HEK293 (cell line): ENCODE data around the gene IKZF2.

ENCODE experiments used
- CTCF ChIA-PET: fragments of 350-600 bp; formaldehyde crosslinking; extraction: SDS; loops from one replicate; lab custom pipeline; 2021; ENCODE audit warnings: antibody characterized with exemption; lab: Yijun Ruan, JAX
- POLR2A ChIA-PET: fragments of 300-600 bp; formaldehyde crosslinking; extraction: SDS; loops from one replicate; lab custom pipeline; 2020; ENCODE audit warnings: antibody characterized with exemption, inconsistent platforms; lab: Yijun Ruan, JAX
- H3K27ac ChIP-seq: fragments of 200-500 bp; sonication (Bioruptor generic); 2 replicates; pipeline ENCODE4 v1.5.1; 2014; ENCODE audit warnings: low read depth, low read length, control low read depth, inconsistent platforms; ENCODE audit errors: extremely low read depth
- H3K36me3 ChIP-seq, 2 experiments: fragments of 200-500 bp in 1 of 2; sonication (Bioruptor generic) in 1 of 2; 1 replicate in 1 of 2; 2 replicates in 1 of 2; pipeline ENCODE4 v1.5.1; 2014 to 2017; ENCODE audit warnings: inconsistent platforms in 2 of 2, low read length in 2 of 2; ENCODE audit not compliant: control insufficient read depth in 2 of 2, insufficient read depth in 1 of 2
- H3K4me1 ChIP-seq: fragments of 200-500 bp; sonication (Bioruptor generic); 2 replicates; pipeline ENCODE4 v1.5.1; 2014; ENCODE audit warnings: mild to moderate bottlenecking, low read length, inconsistent platforms; ENCODE audit not compliant: control insufficient read depth, insufficient read depth
- H3K4me3 ChIP-seq: 2 replicates; pipeline ENCODE4 v1.5.1; 2011; ENCODE audit warnings: low read depth, mild to moderate bottlenecking, control low read depth, low read length, moderate library complexity
- H3K9me3 ChIP-seq: fragments of 200-500 bp; sonication (Bioruptor generic); 2 replicates; pipeline ENCODE4 v1.5.1; 2014; ENCODE audit warnings: low read depth, low read length, inconsistent platforms; ENCODE audit not compliant: control insufficient read depth, insufficient read depth
- GFI1B ChIP-seq: fragments of 450-650 bp; formaldehyde crosslinking; IDR thresholded peaks from 2 replicates; pipeline ENCODE4 v1.5.1; 2016; ENCODE audit warnings: missing biosample characterization, missing genetic modification characterization
- GLIS1 ChIP-seq: fragments of 450-650 bp; formaldehyde crosslinking; IDR thresholded peaks from 2 replicates; pipeline ENCODE4 v1.5.1; 2016; ENCODE audit warnings: missing biosample characterization, missing genetic modification characterization
- HOXA7 ChIP-seq: sonication (generic); formaldehyde crosslinking; IDR thresholded peaks from 2 replicates; pipeline ENCODE4 v1.8.1; 2022; ENCODE audit warnings: missing genetic modification reagents, borderline replicate concordance
- MYNN ChIP-seq: fragments of 450-650 bp; formaldehyde crosslinking; IDR thresholded peaks from 2 replicates; pipeline ENCODE4 v1.5.1; 2016; ENCODE audit warnings: missing biosample characterization, missing genetic modification characterization, borderline replicate concordance
- REPIN1 ChIP-seq: fragments of 450-650 bp; formaldehyde crosslinking; IDR thresholded peaks from 2 replicates; pipeline ENCODE4 v1.5.1; 2017; ENCODE audit warnings: missing biosample characterization, missing genetic modification characterization, low read depth
- SETDB1 ChIP-seq: IDR thresholded peaks from one replicate; pipeline ENCODE4 v1.6.1; 2017; ENCODE audit warnings: mild to moderate bottlenecking, low read length, moderate library complexity, mixed read lengths; ENCODE audit not compliant: insufficient read length
- SP7 ChIP-seq: fragments of 450-650 bp; formaldehyde crosslinking; IDR thresholded peaks from 2 replicates; pipeline ENCODE4 v1.5.1; 2016; ENCODE audit warnings: missing biosample characterization, missing genetic modification characterization
- TRIM28 ChIP-seq: IDR thresholded peaks from 2 replicates; pipeline ENCODE4 v1.6.1; 2011; ENCODE audit warnings: low read length, control low read depth, borderline replicate concordance
- YY1 ChIP-seq: fragments of 450-650 bp; formaldehyde crosslinking; IDR thresholded peaks from 2 replicates; pipeline ENCODE4 v1.5.1; 2018; ENCODE audit warnings: missing biosample characterization, missing genetic modification characterization
- ZFP37 ChIP-seq: fragments of 450-650 bp; formaldehyde crosslinking; IDR thresholded peaks from 2 replicates; pipeline ENCODE4 v1.5.1; 2016; ENCODE audit warnings: missing biosample characterization, missing genetic modification characterization
- ZNF138 ChIP-seq: fragments of 450-650 bp; formaldehyde crosslinking; IDR thresholded peaks from 2 replicates; pipeline ENCODE4 v1.5.1; 2016; ENCODE audit warnings: missing biosample characterization, missing genetic modification characterization, borderline replicate concordance
- ZNF23 ChIP-seq: fragments of 450-650 bp; formaldehyde crosslinking; IDR thresholded peaks from 2 replicates; pipeline ENCODE4 v1.5.1; 2016; ENCODE audit warnings: missing biosample characterization, missing genetic modification characterization, borderline replicate concordance
- ZNF266 ChIP-seq: fragments of 450-650 bp; formaldehyde crosslinking; IDR thresholded peaks from 2 replicates; pipeline ENCODE4 v1.5.1; 2016; ENCODE audit warnings: missing biosample characterization, missing genetic modification characterization, low read depth
- ZNF280C ChIP-seq: fragments of 450-650 bp; formaldehyde crosslinking; IDR thresholded peaks from 2 replicates; pipeline ENCODE4 v1.5.1; 2016; ENCODE audit warnings: missing biosample characterization, missing genetic modification characterization
- ZNF366 ChIP-seq: fragments of 450-650 bp; formaldehyde crosslinking; conservative IDR thresholded peaks from 2 replicates; pipeline ENCODE4 v1.5.1; 2016; ENCODE audit warnings: missing biosample characterization, missing genetic modification characterization
- ZNF404 ChIP-seq: fragments of 450-650 bp; formaldehyde crosslinking; IDR thresholded peaks from 2 replicates; pipeline ENCODE4 v1.5.1; 2017; ENCODE audit warnings: missing biosample characterization, missing genetic modification characterization
- ZNF426 ChIP-seq: fragments of 450-650 bp; formaldehyde crosslinking; IDR thresholded peaks from 2 replicates; pipeline ENCODE4 v1.5.1; 2017; ENCODE audit warnings: missing biosample characterization, missing genetic modification characterization, mild to moderate bottlenecking, inconsistent platforms, moderate library complexity
- ZNF473 ChIP-seq: fragments of 450-650 bp; formaldehyde crosslinking; IDR thresholded peaks from 2 replicates; pipeline ENCODE4 v1.5.1; 2017; ENCODE audit warnings: missing biosample characterization, missing genetic modification characterization
- ZNF488 ChIP-seq: fragments of 450-650 bp; formaldehyde crosslinking; IDR thresholded peaks from 2 replicates; pipeline ENCODE4 v1.5.1; 2016; ENCODE audit warnings: missing biosample characterization, missing genetic modification characterization
- ZNF549 ChIP-seq: fragments of 450-650 bp; IDR thresholded peaks from 2 replicates; pipeline ENCODE4 v1.5.1; 2018; ENCODE audit warnings: missing biosample characterization, missing genetic modification characterization, mild to moderate bottlenecking, inconsistent platforms, moderate library complexity
- ZNF555 ChIP-seq: fragments of 450-650 bp; formaldehyde crosslinking; conservative IDR thresholded peaks from 2 replicates; pipeline ENCODE4 v1.5.1; 2017; ENCODE audit warnings: missing biosample characterization, mild to moderate bottlenecking, missing genetic modification characterization, inconsistent platforms
- ZNF623 ChIP-seq: fragments of 450-650 bp; formaldehyde crosslinking; IDR thresholded peaks from 2 replicates; pipeline ENCODE4 v1.5.1; 2016; ENCODE audit warnings: missing biosample characterization, missing genetic modification characterization
- ZNF664 ChIP-seq: fragments of 450-650 bp; formaldehyde crosslinking; IDR thresholded peaks from 2 replicates; pipeline ENCODE4 v1.5.1; 2016; ENCODE audit warnings: missing biosample characterization, missing genetic modification characterization
- ZNF701 ChIP-seq: fragments of 450-650 bp; formaldehyde crosslinking; IDR thresholded peaks from 2 replicates; pipeline ENCODE4 v1.5.1; 2016; ENCODE audit warnings: missing biosample characterization, missing genetic modification characterization
- ZNF768 ChIP-seq: fragments of 450-650 bp; formaldehyde crosslinking; IDR thresholded peaks from 2 replicates; pipeline ENCODE4 v1.5.1; 2018; ENCODE audit warnings: missing biosample characterization, mild to moderate bottlenecking, missing genetic modification characterization
- ZXDB ChIP-seq: fragments of 450-650 bp; formaldehyde crosslinking; IDR thresholded peaks from 2 replicates; pipeline ENCODE4 v1.5.1; 2016; ENCODE audit warnings: missing biosample characterization, missing genetic modification characterization

IKZF2 gene

GRCh38 chr2:212995920-212996319 lies 155.5 kb downstream of the IKZF2 start (continued):
- TF ChIP-seq ZNF280C (tag by site-specific recombination) (no peak), ZXDB (tag by site-specific recombination) (no peak), ZNF366 (tag by site-specific recombination) (no peak), ZNF404 (tag by site-specific recombination) (no peak), REPIN1 (no peak), ZNF701 (no peak), ZNF488 (tag by site-specific recombination) (no peak), ZNF664 (tag by site-specific recombination) (no peak), ZNF549 (tag by site-specific recombination) (no peak), ZNF473 (tag by site-specific recombination) (no peak)

GRCh38 chr2:212994976-212995375 lies 156.4 kb downstream of the IKZF2 start:
- Histone ChIP-seq H3K36me3 (no peaks in the 10 kb centered on the region), H3K4me1 (no peaks in the 10 kb centered on the region), H3K27ac (no peak overlapping the region), H3K9me3 (no peaks in the 10 kb centered on the region), H3K4me3 (no peak overlapping the region)
- peak; percentile 28; the same call in 1 of the 2 replicates for TF ChIP-seq ZNF426
- TF ChIP-seq ZNF23 (tag by site-specific recombination): no peak
- TF ChIP-seq SETDB1: no peak
- no peak for TF ChIP-seq ZNF266
- TF ChIP-seq SP7: no peak
- TF ChIP-seq GLIS1 (tag by site-specific recombination): no peak
- TF ChIP-seq TRIM28: no peak
- no peak for TF ChIP-seq GFI1B (tag by site-specific recombination)
- no peak for TF ChIP-seq ZNF768
- TF ChIP-seq HOXA7: no peak
- TF ChIP-seq ZNF555 (tag by site-specific recombination): peak; percentile 15; the same call in 1 of the 2 replicates
- no peak for TF ChIP-seq ZNF623
- no peak for TF ChIP-seq ZFP37 (tag by site-specific recombination)
- no peak for TF ChIP-seq ZNF138
- CTCF ChIA-PET: no interaction called here
- POLR2A ChIA-PET: no interaction called here

GRCh38 chr2:212991120-212991519 lies 160.3 kb downstream of the IKZF2 start:
- no peak overlapping the region for H3K27ac ChIP-seq
- no peaks in the 10 kb centered on the region for H3K4me1 ChIP-seq
- H3K4me3 ChIP-seq: no peak overlapping the region
- CTCF ChIA-PET: interaction anchor here (0.6 to 1.2 kb wide), 2 partner anchors 11 to 347 kb away, joined by 3 to 4 read pairs; no protein-coding TSS in a partner anchor
- POLR2A ChIA-PET: no interaction called here
- H3K9me3 ChIP-seq: no peaks in the 10 kb centered on the region
- TF ChIP-seq MYNN (tag by site-specific recombination) (no peak), YY1 (tag by site-specific recombination) (no peak)
- H3K36me3 ChIP-seq: no peaks in the 10 kb centered on the region
